GM15510 (cell line): ENCODE data around the gene RSRC1.

Experiments used
- POLR2A ChIP-seq: IDR thresholded peaks from 3 replicates; pipeline ENCODE4 v1.6.1; 2011; ENCODE audit warnings: borderline replicate concordance; ENCODE audit not compliant: insufficient read length; ENCODE audit errors: extremely low read depth

Gene RSRC1

GRCh38 chr3:158569794-158570193 lies 459.9 kb downstream of the RSRC1 start:
- no peak for TF ChIP-seq POLR2A

GRCh38 chr3:158570999-158571702 lies 461.3 kb downstream of the RSRC1 start, which contains the start of gene MLF1:
TSS of gene MLF1 (plus strand) at chr3:158571194. CDS start at chr3:158571301, 107 bp downstream.
- no peak for TF ChIP-seq POLR2A

- no peak for TF ChIP-seq POLR2A
Measured at GRCh38 chr3:158571969-158572765, 462.3 kb downstream of the RSRC1 start.

GRCh38 chr3:158572766-158573060 lies 462.8 kb downstream of the RSRC1 start:
- no peak for TF ChIP-seq POLR2A

- TF ChIP-seq POLR2A, result no peak
Measured at GRCh38 chr3:158573714-158574113, 463.8 kb downstream of the RSRC1 start.

- TF ChIP-seq POLR2A, result no peak
Measured at GRCh38 chr3:158574646-158575045, 464.8 kb downstream of the RSRC1 start.

GRCh38 chr3:158590223-158590622 lies 480.3 kb downstream of the RSRC1 start:
- TF ChIP-seq POLR2A, result no peak
